Occipital lobe (tissue), 2 donors: ENCODE data around the gene COX7B2. TPM values are rescaled to one million over a fixed set of nuclear protein-coding genes. Genes with fewer than 3 reads are reported as not detected.

Experiments used
- DNase-seq: peaks from one replicate; lab custom pipeline; 2025; lab: John Stamatoyannopoulos, UW
- total RNA-seq: library from RNA; depleted of rRNA; stranded (reverse); fragments of >200 nt; gene quantifications from one replicate; pipeline ENCODE4 v1.2.3, GENCODE V29; 2014

COX7B2 gene, protein sequence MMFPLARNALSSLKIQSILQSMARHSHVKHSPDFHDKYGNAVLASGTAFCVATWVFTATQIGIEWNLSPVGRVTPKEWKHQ
- not detected for total RNA-seq

DNA sequence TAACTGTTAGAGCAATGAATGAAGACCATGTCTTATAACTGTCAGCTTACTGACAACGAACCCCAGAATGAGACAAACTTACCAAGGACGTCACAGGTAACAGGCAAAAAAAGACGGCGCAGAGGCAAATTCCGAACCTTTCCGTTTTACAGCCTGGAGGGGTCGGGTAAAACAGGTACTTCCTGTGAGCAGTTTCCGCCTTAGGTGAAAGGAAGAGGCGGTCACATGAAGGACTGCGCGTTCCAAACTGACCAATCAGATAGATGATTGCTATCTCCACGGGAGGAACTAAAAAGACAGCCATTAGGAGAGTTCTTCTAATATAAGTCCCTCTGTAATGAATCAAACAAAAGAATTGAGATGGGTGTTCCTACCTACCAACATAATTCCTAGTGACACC is at the start of gene COX7B2:
TSS of gene COX7B2 (minus strand) at position 168 of the 400 bp plus-strand sequence. CDS start 174,053 bp downstream, outside the sequence.
- no peak for DNase-seq

DNA sequence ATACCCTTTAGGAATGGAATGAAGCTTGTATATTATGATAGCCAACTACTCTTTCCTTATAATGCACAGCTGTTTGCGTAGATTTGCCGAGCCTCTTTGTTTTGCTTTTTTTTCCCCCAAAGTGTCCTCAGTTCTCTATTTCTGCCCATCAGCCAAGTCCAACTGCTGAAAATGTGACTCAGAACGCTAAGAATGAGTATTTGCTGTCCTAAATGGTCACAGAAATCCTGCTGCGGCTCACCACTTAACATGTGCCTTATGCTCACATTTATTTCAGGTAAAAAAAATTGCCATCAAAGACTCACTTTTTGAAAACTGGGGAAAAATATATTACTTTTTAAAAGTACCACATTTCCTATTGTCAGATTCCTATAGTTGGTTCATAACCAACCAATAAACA is 47.4 kb upstream of the COX7B2 start:
- no peak for DNase-seq

DNA sequence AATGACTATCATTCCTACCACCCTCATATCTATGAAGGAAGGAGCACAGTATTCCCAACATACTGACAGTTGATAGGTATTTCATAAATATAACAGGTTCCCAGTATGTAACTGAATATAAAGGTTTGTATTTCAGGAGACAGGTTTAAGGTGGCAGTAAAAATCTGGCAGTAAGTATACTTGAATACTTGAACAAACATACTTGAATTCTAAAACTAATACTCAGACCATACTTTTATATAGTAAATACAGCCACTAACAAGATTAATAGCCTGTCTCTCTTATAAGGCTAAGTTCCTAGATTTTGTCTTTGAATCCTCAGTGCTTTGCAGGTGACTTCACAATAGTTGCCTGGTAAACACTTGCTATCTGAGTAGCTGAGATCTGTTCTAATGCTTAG is 46.6 kb upstream of the COX7B2 start:
- DNase-seq: no peak

DNA sequence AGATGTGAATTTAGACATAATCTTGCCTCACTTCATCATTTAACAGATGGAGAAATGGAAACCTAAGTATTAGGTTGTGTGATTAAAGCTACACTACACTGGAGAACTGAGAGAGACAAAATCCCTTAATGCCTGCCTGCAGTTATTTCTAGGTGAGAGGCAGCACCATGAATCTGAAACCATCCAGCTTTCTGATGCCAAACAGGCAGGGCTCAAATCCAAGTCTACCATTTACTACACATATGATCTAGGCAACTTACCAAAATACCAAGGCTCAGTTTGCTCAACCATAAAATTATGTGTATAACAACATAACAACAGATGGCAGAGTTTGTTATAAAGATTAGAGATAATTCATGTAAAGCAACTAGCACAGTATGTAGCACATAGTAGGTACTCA is 45.6 kb upstream of the COX7B2 start:
- no peak for DNase-seq

DNA sequence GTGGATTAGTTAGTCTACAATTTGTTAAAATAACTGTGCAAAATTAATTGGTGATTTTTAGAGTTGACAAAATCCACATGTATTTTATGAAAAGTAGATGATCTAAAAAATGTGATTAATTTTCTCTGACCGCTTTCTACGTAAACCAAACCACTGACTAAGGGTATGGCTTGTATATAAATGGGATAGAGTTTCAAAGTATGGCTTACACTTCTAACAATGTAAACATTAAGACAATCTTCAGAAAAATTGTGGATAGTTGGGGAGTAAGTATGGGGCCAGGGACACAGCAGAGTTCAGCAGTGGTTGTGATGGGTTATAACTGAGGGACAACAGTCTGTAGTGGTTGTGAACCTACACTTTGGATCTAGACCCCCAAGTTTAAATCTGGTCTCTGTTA is 44.5 kb upstream of the COX7B2 start:
- DNase-seq: no peak

DNA sequence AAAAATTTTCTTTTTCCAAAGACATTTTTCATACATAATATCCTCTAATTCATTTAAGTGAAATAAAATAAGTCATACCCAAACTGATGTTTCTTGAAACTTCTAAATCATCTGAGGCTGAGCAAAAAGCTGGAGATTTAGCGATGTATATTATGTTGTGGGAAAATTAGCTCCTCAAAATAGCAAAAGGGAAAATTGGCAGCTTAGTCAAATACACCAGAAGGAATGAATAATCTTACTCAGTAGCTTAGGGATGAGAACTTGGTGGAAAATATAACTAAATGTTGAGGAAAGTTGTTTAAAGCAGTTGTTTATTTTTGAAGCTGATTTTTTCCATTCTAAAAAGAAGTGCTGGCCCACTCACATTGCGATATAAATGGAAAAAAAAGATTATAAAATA is 43.4 kb upstream of the COX7B2 start:
- DNase-seq: no peak

DNA sequence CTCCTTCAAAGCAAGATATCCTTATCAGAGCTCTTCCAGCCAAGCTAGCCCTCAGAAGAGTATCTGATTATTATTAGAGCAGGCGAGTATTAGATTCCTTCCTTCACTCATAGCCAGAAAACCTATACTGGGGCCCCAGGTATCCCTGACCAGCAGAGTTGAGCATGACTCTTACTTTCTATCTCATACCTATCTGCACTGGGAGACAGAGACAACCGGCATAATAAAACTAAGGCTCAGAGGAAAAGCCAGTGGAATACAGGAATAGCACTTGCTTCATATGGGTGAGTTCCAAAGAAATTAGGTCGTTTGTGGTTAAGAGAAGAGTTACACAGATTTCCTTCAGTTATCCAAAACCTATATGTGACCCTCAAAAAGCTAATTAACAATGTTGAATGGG is 41.8 kb upstream of the COX7B2 start:
- DNase-seq: no peak

DNA sequence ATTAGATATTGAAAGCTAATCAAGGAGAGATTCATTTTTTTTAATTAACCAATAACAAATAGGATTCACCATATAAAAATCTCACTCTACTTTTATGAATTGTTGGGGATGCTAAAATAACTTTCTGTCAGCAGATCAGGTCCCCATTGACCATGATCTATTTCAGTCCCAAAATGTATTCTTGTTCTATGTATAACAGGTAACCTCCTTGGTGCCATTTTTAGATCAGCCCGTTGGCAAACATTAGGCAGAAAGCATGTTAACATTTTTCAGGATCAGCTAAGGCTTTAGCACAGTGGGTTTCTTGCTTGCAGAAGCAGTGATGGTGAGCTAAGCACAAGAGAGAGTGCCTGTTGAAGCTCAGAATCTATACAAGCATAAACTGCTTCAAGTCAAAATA is 40.8 kb upstream of the COX7B2 start:
- no peak for DNase-seq

DNA sequence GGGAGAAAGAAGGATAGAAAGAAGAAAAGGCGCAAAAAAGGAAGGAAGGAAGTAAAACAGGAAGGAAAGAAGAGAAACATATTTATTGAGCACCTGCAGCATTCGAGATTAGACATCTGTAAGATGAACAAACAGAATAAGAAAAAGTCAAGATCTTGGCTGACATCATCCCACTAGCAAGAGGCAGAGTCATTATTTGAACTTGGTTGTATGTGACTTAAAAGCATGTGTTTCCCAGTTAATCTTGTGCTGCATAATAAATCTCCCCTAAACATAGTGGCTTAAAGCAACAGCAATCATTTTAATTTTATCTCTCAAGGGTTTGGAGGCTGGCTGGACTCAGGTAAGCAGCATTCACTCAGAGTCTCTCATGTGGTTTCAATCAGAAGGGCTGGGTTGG is 38.5 kb upstream of the COX7B2 start:
- no peak for DNase-seq

DNA sequence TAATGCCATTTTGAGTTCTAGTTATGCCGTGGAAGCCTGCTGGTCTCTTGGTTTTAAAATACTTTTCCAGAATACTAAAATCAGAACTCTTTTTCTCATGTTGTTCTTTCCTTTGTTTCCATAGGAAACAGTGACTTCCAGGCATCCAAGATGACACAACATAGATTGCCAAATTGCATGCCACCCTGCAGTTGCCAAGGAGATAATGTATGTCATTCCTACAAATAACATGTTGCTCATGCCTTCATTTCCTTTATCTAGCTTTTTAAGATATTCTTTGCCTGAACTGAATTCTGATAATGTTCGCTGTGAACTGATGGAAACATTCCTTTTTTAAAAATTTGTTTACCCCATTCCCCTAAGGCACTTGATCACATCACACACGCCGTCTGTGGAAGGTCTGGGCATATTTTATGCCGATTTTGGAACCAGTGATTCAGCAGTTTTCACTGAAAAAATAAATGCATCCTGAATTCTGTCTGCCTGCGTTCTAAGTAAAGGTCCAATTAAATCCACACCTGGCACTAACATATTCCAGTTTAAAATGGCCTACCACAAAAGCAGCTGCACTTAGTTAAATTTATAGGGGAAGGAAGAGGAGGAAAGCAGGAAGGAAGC is 38.0 kb upstream of the COX7B2 start:
- DNase-seq: no peak

DNA sequence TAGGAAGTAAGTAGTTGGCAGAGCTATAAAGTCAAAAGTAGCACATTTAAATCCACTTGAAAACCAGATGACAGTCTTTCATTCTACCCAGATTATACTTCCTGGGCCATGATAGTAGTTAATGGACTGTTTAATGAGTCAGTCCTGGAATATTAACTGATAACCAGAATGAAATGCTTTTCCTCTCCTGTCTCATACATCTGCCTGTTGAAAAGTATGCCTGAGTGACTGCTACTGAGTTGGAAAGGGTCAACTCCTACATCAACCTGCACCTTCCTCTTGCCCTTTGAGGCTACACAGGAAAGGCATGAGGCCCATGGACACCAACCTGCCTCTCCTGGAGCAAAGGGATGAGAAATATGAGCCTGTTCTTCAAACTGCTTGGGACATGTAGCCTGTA is 36.0 kb upstream of the COX7B2 start:
- no peak for DNase-seq

DNA sequence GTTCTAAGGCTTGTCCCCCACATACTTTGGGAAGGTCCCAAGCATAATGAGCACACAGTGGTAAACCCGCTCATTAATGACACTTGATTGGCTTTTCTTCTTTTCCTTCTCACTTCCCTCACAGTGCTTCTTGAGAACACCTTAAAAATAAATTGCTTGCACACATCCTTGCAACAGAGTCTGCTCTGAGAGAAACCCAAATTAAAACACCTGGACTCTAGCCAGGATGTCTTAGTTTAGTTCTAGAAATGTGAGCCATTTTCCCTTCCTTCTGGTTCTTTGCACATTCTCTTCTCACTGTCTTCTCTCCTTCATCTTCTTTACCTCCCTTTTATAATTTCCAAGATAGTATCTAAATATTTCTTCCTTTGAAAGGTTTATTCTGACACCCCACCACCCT is 35.3 kb upstream of the COX7B2 start:
- DNase-seq: no peak

DNA sequence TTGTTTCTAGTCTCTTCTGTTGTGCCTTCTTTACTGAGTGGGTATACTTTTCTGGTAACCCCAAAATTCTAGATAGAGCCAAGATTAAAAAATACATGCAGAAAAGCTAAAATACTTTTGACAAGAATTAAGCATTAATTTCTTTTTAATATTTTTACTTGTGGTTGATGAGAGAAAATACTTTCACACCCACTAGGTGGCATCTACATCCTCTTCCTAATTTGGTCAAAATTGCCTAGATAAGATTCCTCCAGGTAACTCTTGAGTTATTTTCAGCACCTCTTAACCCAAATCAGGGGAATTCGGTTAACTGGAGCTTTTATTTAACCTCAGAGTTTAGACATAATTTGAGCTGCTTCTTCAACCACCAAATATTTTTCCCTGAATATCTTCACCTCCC is 28.4 kb upstream of the COX7B2 start:
- DNase-seq: no peak

DNA sequence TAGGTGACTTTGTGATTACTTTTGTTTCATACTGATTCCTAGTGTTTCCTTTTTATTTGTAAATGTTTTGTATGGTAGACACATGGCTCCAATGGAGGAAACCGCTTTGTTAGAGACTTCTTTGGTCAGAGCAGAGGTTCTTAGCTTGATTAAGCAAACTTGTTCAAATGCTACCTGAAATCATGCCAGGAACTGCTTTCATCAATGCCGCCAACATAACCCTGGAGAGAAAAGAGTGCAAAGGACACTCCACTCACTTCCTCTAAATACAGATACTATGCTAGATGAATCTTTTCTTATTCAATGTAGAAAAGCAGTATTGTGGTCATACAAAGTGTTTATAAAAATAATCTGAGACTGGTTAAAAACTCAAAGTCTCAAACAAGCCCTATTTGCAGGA is 25.7 kb upstream of the COX7B2 start:
- DNase-seq: no peak

DNA sequence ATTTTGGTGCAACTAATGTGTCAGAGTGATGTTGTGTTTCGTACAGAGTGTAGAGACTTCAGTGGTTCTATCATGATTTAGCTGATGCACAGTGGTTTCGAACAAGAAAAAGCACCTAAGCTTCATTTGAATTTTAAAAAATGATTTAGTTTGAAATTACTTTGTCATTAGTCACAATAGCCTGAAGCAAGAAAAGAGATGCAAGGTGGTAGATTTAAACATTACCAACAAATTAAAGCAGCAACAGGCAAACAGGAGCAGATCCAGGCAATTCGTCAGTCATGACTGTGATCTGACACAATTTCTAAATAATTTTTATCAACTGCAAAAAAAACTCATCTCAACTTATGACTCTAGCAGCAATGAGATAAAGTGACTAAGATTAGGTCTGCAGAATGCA is 24.6 kb upstream of the COX7B2 start:
- no peak for DNase-seq

DNA sequence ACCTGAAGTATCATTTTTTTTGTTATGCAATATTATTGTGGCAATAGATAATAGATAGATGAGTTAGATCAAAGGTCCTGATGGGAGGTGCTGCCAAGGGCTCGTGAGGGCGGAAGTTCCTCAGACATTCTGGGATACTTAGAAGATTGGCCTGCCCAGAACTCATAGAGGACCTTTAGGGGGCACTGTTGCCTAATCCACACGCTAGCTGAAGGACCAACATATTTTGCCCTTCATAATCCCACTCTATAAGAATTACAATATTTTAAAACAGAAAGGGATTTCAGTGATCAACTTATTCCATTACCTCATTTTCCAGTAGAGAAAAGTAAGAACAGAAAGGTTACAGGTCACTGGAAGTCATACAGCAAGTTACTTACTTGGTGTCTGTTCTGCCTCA is 22.9 kb upstream of the COX7B2 start:
- DNase-seq: no peak

DNA sequence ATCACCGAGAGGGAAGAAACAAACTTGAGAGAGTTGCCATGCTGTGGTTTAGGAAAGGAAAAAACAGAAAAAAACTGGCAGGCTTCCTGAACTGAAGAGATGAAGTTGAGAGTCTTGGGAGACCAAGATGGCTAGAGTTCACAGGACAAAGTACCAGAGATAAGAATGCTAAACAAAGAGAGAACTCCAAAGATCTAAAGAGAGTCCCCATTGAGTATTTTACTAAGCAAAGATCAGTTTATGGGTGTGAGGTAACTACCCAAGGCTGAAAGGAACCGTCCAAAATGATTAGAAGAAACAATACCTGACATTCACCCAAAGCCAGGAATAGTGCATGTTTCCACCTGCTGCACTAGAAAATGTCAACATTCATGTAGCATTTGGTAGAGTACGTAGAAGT is 21.8 kb upstream of the COX7B2 start:
- no peak for DNase-seq

DNA sequence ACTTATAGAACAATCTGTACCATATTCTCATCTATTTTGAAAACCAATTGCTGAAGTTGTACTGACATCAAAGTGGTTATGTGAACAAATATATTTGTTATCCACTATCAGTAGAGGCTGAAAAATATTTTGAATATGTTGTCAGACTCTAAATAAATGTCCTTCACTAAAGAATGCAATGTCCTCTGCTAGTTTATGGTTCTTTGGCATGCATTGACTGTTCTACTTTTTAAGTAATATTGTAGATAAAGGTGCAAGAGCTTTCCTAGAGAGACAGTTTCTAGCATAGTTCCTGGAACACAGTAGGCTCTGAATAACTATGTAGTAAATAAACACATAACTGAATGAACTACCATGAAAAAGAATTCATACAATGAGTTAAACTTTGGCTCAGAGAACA is 18.2 kb upstream of the COX7B2 start:
- no peak for DNase-seq

DNA sequence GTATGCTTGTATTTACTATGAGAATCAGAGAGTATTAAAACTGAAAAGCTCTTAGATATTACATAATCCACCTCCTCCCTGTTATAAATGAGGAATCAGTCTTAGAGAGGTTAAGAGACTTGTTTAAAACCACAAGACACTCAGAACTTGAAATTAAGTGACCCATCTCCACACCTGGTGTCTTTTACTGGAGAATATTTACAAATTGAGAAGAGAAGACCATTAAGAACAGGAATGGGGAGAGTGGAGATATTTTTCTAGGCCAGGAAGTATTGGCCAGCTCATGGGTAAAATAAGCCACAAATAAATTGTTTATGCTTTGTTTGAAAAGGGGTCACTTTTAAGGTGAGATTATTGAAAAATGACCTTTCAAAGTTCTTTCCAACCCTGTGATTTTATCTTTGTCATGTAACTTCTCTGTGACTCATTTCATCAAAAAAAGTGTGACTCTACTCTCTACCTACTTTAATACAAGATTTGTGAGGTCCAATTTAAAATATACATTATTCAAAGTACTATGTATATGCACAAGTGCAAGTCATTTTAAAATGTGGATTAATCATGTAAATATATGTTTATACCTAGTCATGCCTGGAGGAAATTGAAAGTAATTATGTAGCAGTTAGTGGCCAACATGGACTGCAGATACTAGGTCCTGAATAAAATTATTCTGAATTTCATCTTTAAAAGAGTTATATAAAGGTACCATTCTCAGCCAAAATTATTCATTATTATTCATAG is 15.9 kb upstream of the COX7B2 start:
- DNase-seq: no peak

DNA sequence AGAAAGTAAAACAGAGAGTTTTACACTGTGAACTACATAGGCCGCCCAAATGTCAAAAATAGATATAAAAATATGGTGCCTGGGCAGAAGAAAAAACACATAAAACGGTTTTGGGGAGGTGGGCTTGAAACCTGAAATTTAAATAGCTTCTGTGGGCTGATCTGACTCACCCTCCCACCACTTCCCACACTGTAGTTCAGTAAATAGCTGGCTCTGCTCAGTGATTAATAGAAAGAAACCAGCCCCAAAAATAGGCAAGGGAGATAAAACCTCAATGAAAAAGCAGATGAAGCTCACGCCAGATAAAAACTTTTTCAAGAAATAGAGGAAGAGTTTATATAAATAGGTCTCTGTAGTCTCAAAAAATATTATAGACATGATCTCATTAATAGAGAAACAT is 13.2 kb upstream of the COX7B2 start:
- DNase-seq: no peak

DNA sequence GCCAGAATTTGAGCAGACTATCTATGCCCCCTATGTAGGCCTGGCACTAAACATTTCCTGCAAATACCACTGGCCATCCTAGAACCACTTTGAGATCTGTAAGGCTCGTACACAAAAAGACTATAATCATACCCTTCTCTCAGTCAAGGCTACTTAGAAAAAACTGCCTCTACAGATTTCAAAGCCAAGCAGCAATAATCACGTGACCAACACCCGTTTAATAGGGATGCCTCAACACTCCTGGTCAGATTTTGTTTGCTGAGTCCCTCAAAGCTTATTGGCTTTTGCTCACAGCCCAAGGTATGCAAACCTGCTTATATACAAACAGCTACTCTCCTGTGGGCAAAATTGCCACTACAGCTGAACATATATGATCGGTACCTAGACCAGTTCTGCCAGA is 897 bp downstream of the COX7B2 start:
- no peak for DNase-seq

DNA sequence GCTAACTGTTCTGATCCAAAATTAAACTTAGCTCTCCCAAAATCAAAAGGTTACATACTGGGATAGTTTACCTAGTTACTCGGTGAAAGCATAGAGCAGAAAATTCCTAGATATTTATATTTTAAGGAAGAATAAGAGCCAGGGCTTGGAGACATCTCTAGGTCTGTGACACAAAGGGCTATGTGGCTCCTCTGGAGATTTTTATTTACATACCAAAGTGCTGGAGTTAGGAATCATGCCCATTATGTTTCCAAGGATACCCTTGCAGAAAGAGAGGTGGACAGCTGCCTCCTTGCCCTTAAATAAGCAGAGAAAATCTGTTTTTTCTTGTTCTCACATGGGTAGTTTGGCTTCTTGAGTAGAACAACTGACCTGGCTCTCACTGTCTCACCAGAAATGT is 9.0 kb downstream of the COX7B2 start:
- no peak for DNase-seq

DNA sequence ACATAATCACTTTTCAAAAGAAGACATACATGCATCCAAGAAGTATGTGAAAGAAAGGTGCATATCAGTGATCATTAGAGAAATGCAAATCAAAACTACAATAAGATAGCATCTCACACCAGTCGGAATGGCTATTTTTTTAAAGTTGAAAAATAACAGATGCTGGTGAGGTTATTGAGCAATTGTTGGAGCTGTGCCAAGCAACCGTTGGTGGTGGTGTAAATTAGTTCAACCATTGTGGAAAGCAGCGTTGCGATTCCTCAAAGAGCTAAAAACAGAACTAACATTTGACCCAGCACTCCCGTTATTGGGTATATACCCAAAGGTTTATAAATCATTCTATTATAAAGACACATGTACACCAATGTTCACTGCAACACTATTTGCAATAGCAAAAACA is 14.2 kb downstream of the COX7B2 start:
- DNase-seq: no peak
